ENCODE results near the gene EBNA1BP2. TPM values are rescaled to one million over a fixed set of nuclear protein-coding genes. Genes with fewer than 3 reads are reported as not detected.

The EBNA1BP2 gene
- total and polyA plus RNA-seq, 4 donors: 25.6 to 90.6 (median 41.6) TPM

GRCh38 chr1:43184388-43184787 lies 12.3 kb upstream of the EBNA1BP2 start:
- DNase-seq (ENCODE audit: low spot score): no peak
- WGBS: 95% methylated on average over 3 of the region's 3 CpGs
- no peaks in the 10 kb centered on the region for H3K27me3 ChIP-seq (ENCODE audit: control insufficient read depth in 4 of 4, insufficient read depth in 4 of 4, low read length in 3 of 4)
- no peaks in the 10 kb centered on the region for H3K9me3 ChIP-seq (ENCODE audit: control insufficient read depth in 4 of 4, low read length in 3 of 4)
- no peaks in the 10 kb centered on the region for H3K4me1 ChIP-seq (ENCODE audit: control insufficient read depth in 4 of 4, insufficient read depth in 4 of 4, low read length in 3 of 4)
- TF ChIP-seq EGR1 (IDR thresholded peaks at IDR 0.05; ENCODE audit: low read depth in 2 of 2) (no peak), CTCF (IDR thresholded peaks at IDR 0.05; ENCODE audit: low read depth, low read length, missing input control) (no peak), FOXA1 (IDR thresholded peaks at IDR 0.05) (no peak), SP1 (IDR thresholded peaks at IDR 0.05) (no peak), YY1 (IDR thresholded peaks at IDR 0.05) (no peak), ATF3 (IDR thresholded peaks at IDR 0.05) (no peak), FOXA2 (IDR thresholded peaks at IDR 0.05) (no peak), HNF4A (conservative IDR thresholded peaks at IDR 0.05) (no peak), JUND (IDR thresholded peaks at IDR 0.05) (no peak), RAD21 (IDR thresholded peaks at IDR 0.05) (no peak), MAX (IDR thresholded peaks at IDR 0.05) (no peak), HNF4G (IDR thresholded peaks at IDR 0.05) (no peak)
- H3K36me3 ChIP-seq (ENCODE audit: control insufficient read depth in 4 of 4, insufficient read depth in 3 of 4, low read depth in 1 of 4, low read length in 3 of 4): no peaks in the 10 kb centered on the region
- no peak overlapping the region for H3K4me3 ChIP-seq (ENCODE audit: low read depth in 1 of 3, low read length in 3 of 3)
- H3K27ac ChIP-seq (ENCODE audit: low read depth in 1 of 2, low read length in 2 of 2): no peak overlapping the region
- H3K9ac ChIP-seq (ENCODE audit: low read depth in 1 of 2, low read length in 2 of 2): no peak overlapping the region

- H3K4me3 ChIP-seq (ENCODE audit: low read depth in 1 of 3, low read length in 3 of 3): no peak overlapping the region
- no peaks in the 10 kb centered on the region for H3K9me3 ChIP-seq (ENCODE audit: control insufficient read depth in 4 of 4, low read length in 3 of 4)
- H3K9ac ChIP-seq (ENCODE audit: low read depth in 1 of 2, low read length in 2 of 2): no peak overlapping the region
- H3K27ac ChIP-seq (ENCODE audit: low read depth in 1 of 2, low read length in 2 of 2): no peak overlapping the region
- WGBS: 55% methylated on average over 4 of the region's 4 CpGs
- no peaks in the 10 kb centered on the region for H3K36me3 ChIP-seq (ENCODE audit: control insufficient read depth in 4 of 4, insufficient read depth in 3 of 4, low read depth in 1 of 4, low read length in 3 of 4)
- no peak for DNase-seq (ENCODE audit: low spot score)
- TF ChIP-seq RAD21 (IDR thresholded peaks at IDR 0.05) (no peak), HNF4A (conservative IDR thresholded peaks at IDR 0.05) (no peak)
- no peaks in the 10 kb centered on the region for H3K27me3 ChIP-seq (ENCODE audit: control insufficient read depth in 4 of 4, insufficient read depth in 4 of 4, low read length in 3 of 4)
- peaks cover 0 to 1% (median 0%) of the 10 kb centered on the region in 4 donors for H3K4me1 ChIP-seq (ENCODE audit: control insufficient read depth in 4 of 4, insufficient read depth in 4 of 4, low read length in 3 of 4)
These were observed 5.6 kb upstream of the EBNA1BP2 start for GRCh38 chr1:43177691-43178090.

- H3K4me1 ChIP-seq (ENCODE audit: control insufficient read depth in 4 of 4, insufficient read depth in 4 of 4, low read length in 3 of 4): peaks cover 0 to 14% (median 7%) of the 10 kb centered on the region in 4 donors
- DNase-seq (ENCODE audit: low spot score): no peak
- TF ChIP-seq NR2F2 (IDR thresholded peaks at IDR 0.05) (no peak), ATF3 (IDR thresholded peaks at IDR 0.05) (no peak), TAF1 (conservative IDR thresholded peaks at IDR 0.05) (no peak), HNF4A (conservative IDR thresholded peaks at IDR 0.05) (no peak), JUND (IDR thresholded peaks at IDR 0.05) (no peak), SP1 (IDR thresholded peaks at IDR 0.05) (no peak), CTCF (IDR thresholded peaks at IDR 0.05; ENCODE audit: low read depth, low read length, missing input control) (no peak), HNF4G (IDR thresholded peaks at IDR 0.05) (no peak), FOXA2 (IDR thresholded peaks at IDR 0.05) (no peak), FOXA1 (IDR thresholded peaks at IDR 0.05) (no peak), YY1 (IDR thresholded peaks at IDR 0.05) (no peak), RXRA (IDR thresholded peaks at IDR 0.05) (no peak), MAX (IDR thresholded peaks at IDR 0.05) (no peak), RAD21 (IDR thresholded peaks at IDR 0.05) (no peak), ZBTB33 (IDR thresholded peaks at IDR 0.05) (no peak)
- H3K9ac ChIP-seq (ENCODE audit: low read depth in 1 of 2, low read length in 2 of 2): no peak overlapping the region
- no peaks in the 10 kb centered on the region for H3K27me3 ChIP-seq (ENCODE audit: control insufficient read depth in 4 of 4, insufficient read depth in 4 of 4, low read length in 3 of 4)
- no peaks in the 10 kb centered on the region for H3K9me3 ChIP-seq (ENCODE audit: control insufficient read depth in 4 of 4, low read length in 3 of 4)
- no peak overlapping the region for H3K27ac ChIP-seq (ENCODE audit: low read depth in 1 of 2, low read length in 2 of 2)
- no peak overlapping the region for H3K4me3 ChIP-seq (ENCODE audit: low read depth in 1 of 3, low read length in 3 of 3)
- peaks cover 0 to 2% (median under 1%) of the 10 kb centered on the region in 4 donors for H3K36me3 ChIP-seq (ENCODE audit: control insufficient read depth in 4 of 4, insufficient read depth in 3 of 4, low read depth in 1 of 4, low read length in 3 of 4)
- 86% methylated on average over 2 of the region's 2 CpGs for WGBS
These were observed 2.8 kb upstream of the EBNA1BP2 start for GRCh38 chr1:43174873-43175272.

Data from liver (tissue), 9 donors.